ELR (cell line): Measurements from ENCODE around the gene NGEF.
A peak's percentile ranks its signal among the peaks of the same experiment; 100 is the strongest.

Experiments
- DNase-seq: peaks from one replicate; pipeline ENCODE4 v3.0.0-alpha.2; 2015; ENCODE audit warnings: low read depth

NGEF gene

DNA sequence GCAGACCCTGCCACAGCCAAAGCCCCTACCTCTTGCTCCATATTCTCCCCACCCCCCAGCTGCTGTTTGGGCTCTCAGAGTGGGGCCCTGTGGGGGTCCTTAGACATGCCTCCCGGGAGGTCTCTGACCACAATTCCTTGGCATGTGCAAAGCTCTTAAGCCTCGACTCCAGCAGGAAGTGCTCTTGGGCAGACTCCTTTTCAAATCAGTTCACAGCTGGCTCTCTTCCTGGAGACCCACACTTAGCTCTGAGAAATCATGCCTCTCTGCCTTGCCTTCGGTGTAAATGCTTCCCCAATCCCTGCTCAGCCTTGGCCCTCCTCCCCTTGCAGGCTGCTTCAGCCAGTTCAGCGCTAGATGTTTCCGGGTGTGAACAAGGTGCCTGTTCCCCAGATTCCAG is 46.9 kb downstream of the NGEF start:
- DNase-seq = no peak

- DNase-seq = no peak
Observed at GRCh38 chr2:232963913-232964312, 49.1 kb downstream of the NGEF start.

DNA sequence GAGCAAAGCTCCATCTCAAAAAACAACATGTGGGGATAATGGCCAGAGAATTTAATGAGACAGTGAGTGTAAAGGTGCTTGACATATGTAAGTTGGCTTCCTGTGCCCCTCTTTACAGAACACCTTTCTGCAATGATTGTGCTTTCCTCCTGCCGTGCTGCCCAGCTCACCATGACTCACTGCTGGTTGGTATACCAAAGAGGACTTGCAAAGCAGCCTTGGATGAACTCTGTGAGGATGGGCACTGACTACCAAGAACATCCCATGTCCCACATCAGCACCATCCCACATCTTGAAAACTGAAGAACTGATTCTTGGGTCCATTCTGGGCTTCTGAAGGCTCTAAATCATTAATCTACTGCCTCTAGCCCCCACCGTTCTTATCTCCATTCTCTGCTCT is 52.2 kb downstream of the NGEF start:
- peak; percentile 25 for DNase-seq

DNA sequence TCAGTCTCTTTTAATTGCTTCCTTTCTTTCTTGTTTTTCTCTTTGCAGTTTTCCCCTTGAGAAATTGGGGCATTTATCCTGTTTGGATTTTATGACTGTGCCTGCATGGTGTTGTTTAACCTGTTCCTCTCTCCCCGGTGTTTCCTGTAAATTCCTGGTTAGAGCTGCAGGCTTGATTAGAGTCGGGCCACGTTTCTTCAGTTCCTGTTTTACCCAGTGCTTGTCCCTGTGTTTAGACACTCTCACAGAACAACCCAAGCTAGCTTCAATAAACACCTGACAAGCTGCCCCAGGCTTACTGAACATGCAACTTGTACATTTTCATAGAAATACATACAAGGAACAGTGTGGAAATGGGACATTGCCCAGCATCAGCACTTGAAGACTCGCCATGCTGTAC is 53.9 kb downstream of the NGEF start:
- DNase-seq = no peak

DNA sequence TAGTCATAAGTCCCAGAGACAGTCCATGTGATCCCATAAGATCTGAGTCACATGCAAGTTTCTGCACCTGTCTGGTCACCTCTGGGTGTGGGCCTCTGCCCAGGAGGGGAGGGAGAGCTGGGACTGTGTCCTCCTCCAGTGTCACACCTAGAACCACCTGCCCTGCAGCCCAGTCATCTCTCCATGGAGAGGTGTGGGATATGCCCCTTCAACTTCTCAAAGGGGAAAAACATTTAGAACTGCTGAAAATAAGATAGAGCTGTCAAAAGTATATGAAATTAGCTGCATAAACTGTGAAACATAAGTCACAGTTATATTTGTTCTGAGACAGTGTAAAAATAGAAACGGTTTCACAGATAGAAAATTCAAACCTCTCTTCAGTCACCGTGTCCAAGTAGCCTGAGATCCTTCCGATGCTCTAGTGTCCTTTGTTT is 55.4 kb downstream of the NGEF start:
- DNase-seq = no peak

DNA sequence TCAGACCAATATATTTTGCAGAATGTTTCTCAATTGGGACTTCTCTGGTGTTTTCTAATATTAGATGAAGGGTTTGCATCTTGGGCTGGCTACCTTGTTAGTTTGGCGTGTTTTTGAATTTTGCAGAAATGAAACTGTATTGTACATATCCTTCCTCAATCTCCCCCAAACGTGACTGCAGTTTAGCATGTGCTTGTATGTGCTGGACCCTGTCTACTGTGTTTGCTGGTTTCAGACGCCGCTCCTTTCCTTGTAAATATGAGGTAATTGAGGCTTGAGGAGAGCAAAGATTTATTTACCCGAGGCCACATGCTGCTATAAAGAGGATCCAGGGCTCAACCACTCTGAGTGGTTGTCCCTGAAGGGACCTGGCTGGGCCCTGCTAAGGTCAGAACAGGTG is 57.2 kb downstream of the NGEF start:
- DNase-seq = no peak

DNA sequence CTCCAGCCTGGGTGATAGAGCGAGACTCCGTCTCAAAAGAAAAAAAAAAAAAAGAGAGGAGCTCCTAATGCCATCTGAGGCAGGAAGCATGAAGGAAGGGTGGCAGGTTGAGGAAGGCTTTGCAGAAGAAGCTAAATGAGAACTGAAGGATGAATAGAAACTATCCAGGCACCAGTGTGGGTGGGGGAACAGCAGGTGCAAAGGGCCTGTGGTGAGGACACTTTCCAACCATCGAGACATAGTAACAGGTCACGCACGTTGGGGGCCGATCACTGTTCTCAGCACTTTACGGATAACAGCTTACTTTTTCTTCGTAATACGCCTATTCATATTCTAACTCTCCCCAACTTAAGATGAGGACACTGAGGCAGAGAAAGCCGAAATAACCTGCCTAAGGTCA is 58.4 kb downstream of the NGEF start:
- no peak for DNase-seq

DNA sequence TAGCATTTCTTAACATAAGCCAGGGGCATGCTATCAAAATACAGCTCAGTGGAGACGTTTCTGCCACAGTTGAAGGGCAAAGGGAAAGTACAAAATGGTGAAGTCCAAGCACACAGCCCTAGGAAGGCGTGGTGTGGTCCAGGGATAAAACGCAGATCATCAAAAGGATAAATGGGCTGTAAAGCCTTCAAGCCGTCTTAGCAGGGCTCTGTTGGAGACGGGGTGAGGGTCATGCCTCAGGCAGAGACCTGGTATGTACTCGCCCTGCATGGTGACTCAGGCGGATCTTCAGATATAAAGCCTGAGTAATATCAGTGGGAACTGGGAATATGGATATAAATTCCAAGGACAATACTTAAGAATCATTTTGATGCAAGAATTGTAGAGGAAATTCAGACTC is 61.2 kb downstream of the NGEF start:
- peak; percentile 77 for DNase-seq

DNA sequence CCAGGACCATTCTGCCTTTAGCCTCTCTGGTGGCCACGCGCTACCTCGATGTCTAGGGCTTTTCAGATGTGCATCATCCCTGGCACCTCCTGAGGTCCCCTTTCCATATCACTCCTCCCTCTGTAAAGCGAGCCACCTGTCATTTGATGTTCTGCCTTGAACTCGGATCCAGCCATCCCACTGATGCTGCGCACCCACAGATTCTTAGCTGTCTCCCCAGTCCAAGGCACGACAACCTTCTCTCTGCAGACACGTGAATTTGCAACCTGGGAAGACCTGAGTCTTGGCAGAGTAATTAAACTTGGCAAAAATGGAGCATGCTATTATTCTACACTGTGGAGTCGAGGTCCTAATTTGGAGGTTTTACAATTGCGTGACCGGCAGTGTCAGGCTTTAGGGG is 61.9 kb downstream of the NGEF start:
- DNase-seq = no peak

- no peak for DNase-seq
Observed at GRCh38 chr2:232950751-232951150, 62.3 kb downstream of the NGEF start.

DNA sequence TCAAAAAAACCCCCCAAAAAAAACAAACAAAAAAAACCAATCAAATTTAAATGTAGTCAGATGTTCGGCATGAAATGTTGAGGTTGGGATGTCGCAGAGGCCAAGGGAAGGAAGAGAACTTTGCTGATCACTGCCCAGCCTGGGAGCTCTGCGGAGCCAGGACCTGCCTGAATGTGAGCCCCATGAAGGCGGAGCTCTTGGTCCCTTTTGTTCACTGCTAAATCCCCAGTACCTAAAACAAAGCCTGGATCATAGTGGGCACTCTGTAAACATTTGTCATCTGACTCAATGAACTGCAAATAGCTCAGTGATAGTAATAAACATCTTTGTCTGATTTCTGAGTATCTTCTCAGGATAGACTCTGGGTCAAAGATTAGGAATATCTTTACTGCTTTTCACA is 64.0 kb downstream of the NGEF start:
- DNase-seq = no peak

DNA sequence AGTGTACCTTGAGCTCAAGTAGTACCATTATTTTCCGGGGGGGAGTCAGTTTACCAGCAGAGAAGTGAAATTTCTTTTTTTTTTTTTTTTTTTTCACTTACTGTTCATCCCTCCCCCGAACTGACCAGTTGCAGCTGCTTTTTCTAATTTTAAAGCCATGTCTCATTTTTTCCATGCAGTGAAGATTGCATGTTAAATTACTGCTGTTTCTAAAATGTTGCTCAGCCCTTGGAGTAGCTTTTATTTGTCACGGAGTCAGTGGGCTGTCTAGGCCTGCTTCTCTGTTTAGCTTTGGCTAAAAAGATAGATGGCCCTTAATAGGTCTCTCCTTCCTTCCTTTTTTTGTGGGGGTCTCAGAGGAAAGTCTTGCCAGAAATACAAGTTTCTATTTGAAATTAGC is 70.2 kb downstream of the NGEF start:
- no peak for DNase-seq

DNA sequence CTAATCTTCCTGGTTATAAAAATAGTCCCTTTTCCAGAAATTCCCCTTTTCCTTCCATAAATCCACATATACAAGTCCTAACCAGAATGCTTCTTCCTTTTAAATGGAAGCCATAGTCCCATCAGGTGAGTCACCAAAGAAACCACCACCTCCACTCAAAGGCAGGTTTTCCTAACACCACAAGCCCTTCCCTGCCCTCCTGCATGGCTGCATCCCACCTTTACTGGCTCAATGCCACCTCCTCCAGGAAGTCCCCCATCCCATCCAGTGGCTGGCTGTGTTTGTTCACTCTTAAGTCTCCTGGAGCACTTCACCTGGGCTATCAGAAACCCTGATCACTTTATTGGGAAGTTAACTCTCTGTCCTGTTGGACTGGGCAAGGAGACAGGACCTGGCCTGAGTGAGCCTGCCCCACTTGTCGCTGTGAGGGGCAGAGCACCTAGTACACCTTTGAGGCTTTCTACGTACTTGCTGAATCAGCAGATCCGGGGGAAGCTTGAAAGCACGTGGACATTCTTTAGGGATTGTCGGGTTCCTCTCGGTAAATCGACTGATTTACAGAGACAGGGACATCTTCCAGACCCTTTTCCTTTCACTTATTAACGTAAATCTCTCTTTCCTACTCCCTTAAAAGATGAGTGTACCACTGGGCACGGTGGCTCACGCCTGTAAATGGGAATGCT is 71.0 kb downstream of the NGEF start:
- DNase-seq = no peak

- DNase-seq = no peak
Observed at GRCh38 chr2:232941400-232941799, 71.7 kb downstream of the NGEF start.

DNA sequence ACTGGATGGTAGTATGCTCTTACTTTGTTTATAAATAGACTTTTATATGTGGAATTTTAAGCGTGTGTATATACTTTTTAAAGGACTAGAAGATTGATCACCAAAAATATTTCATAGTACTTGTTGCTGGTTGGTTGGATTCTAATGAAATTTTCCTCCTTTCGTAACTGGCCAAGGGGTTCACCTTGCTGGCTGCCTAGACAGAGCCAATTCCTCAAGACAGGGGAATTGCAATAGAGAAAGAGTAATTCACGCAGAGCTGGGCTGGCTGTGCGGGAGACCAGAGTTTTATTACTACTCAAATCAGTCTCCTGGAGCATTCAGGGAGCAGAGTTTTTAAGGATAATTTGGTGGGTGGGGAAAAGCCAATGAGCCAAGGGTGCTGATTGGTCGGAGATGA is 72.3 kb downstream of the NGEF start:
- DNase-seq = no peak

- peak; percentile 69 for DNase-seq
Observed at GRCh38 chr2:232937278-232937906, 75.7 kb downstream of the NGEF start.

GRCh38 chr2:232931636-232932035 is 81.4 kb downstream of the NGEF start:
- no peak for DNase-seq

DNA sequence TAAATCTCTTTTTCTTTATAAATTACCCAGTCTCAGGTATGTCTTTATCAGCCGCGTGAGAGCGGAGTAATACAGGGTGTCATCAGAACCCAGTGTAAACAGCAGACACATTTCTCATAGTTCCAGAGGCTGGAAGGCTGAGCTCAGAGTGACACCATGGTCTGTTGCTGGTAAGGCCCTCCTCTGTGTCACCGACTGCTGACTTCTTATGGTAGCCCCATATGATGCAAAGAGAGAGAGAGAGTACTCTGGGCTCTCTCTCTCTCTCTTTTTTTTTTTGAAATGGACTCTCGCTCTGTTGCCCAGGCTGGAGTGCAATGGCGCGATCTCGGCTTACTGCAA is 83.0 kb downstream of the NGEF start:
- no peak for DNase-seq

GRCh38 chr2:232929303-232930058 is 83.6 kb downstream of the NGEF start:
- no peak for DNase-seq

GRCh38 chr2:232928551-232929302 is 84.3 kb downstream of the NGEF start:
- no peak for DNase-seq

DNA sequence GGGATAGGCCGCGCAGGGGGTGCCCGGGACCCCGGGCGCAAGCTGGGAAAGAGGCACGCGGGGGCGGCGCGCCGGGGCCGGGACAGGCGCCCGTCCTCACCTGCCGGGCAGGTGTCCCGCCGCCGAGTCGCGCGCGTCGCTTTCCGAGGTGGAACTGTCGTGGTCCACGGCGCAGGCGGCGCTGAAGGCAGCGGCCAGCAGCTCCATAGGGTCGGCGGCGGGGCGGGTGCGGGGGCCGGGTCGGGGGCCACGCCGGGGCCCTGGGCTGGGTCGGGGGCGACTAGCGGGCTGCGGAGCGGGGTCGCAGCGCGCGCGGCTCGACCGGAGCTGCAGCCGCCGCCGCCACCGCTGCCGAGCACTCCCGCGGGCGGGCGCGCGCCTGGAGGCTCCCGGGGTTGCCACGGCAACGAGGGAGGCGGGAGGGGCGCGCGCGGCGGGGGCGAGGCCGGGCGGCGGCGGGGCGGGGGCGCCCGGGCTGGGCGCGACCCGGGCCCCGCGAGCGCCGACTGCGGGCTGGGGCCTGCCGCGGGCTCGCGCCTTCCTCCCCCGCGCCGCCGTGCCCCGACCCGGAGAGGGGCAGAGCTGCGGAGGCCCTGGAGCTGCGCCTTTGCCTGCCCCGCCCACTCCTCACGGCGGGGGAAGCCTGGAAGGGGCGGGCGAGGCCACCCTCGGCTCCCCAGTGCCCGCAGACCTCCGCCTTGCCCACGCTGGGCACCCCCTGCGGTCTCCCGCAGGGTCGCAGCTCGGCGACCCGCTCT is 85.1 kb downstream of the NGEF start:
- DNase-seq = no peak
